OCI-LY3 (cell line): ENCODE results near the gene ZMYND19.

Experiments used
- H2AFZ ChIP-seq: fragments of 200-600, 300-600 bp; shearing (Covaris generic); 2 replicates; pipeline ENCODE4 v1.6.0; 2014; ENCODE audit warnings: antibody characterized with exemption, low read depth, low read length
- H3K27ac ChIP-seq: fragments of 200-600, 300-600 bp; sonication (generic); 2 replicates; pipeline ENCODE4 v1.5.1; 2014; ENCODE audit warnings: mild to moderate bottlenecking, low read length, moderate library complexity, mixed read lengths
- H3K27me3 ChIP-seq: fragments of 200-600, 300-600 bp; sonication (generic); 2 replicates; pipeline ENCODE4 v1.6.1; 2014; ENCODE audit warnings: low read depth, low read length, mixed read lengths
- H3K36me3 ChIP-seq: fragments of 200-600, 300-600 bp; sonication (generic); replicated peaks from 2 replicates; pipeline ENCODE3; 2014; ENCODE audit warnings: low read depth, low read length, mixed read lengths
- H3K4me1 ChIP-seq: fragments of 300-600, 200-600 bp; sonication (generic); 2 replicates; pipeline ENCODE4 v1.6.1; 2014; ENCODE audit warnings: low read length, mixed read lengths
- H3K4me2 ChIP-seq: fragments of 200-600, 300-600 bp; sonication (generic); 2 replicates; pipeline ENCODE4 v1.6.1; 2014; ENCODE audit warnings: low read length, mixed read lengths
- H3K4me3 ChIP-seq: fragments of 300-600, 200-600 bp; sonication (generic); 2 replicates; pipeline ENCODE4 v1.5.1; 2014; ENCODE audit warnings: antibody characterized with exemption, mild to moderate bottlenecking, low read length, moderate library complexity
- H3K79me2 ChIP-seq: fragments of 300-600, 200-600 bp; shearing (Covaris generic); 2 replicates; pipeline ENCODE4 v1.6.1; 2014; ENCODE audit warnings: mild to moderate bottlenecking, low read length, mixed read lengths
- H3K9ac ChIP-seq: fragments of 300-600, 200-600 bp; shearing (Covaris generic); 2 replicates; pipeline ENCODE4 v1.6.0; 2014; ENCODE audit warnings: mild to moderate bottlenecking, low read length, moderate library complexity
- H3K9me3 ChIP-seq: fragments of 200-600, 300-600 bp; shearing (Covaris generic); 2 replicates; pipeline ENCODE4 v1.6.1; 2014; ENCODE audit warnings: low read length, mixed read lengths; ENCODE audit not compliant: insufficient read depth
- H4K20me1 ChIP-seq: fragments of 200-600, 300-600 bp; sonication (generic); 2 replicates; pipeline ENCODE4 v1.6.1; 2016; ENCODE audit warnings: low read length, mixed read lengths; ENCODE audit not compliant: insufficient read depth
- EZH2phosphoT487 ChIP-seq: fragments of 200-600 bp; shearing (Covaris generic); IDR thresholded peaks from 2 replicates; pipeline ENCODE4 v1.6.1; 2018; ENCODE audit warnings: antibody characterized with exemption, mixed run types, low read depth
- TF ChIP-seq, protein P1 (sequence below): fragments of 200-600, 300-600 bp; sonication (generic); IDR thresholded peaks from 2 replicates; pipeline ENCODE4 v1.5.1; 2014; ENCODE audit warnings: antibody characterized with exemption, low read length, low read depth

ZMYND19 gene

DNA sequence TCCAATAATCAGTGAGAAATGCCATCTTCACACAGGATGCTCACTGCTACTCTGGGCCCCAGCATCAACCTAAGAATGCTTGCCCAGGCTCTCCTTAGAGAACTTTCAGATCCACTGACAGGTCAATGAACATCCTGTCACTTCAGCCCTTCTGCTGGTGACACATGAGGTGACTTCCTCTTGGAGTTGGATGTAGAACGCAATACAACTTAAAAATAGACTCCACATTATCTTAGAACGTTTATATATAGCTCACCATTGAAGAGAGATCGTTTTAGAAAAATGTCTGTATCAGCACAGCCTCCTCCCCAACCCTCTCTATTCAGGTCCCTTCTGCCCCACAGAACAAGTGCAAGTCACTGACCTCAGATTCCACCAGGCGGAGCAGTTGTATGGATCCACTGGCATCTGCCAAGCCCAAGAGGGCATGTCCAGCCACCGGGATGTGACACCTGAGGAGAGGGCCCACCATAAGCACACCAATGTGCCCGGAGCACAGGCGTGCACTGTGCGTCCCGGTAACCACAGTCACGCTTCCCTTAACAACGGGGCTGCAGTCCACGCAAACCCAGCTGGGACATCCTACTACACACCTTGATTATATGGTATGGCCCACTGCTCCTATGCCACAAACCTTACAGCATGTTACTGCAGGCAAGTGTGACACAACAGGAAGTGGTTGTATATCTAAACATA, 14.4 kb downstream of the ZMYND19 start:
- Histone ChIP-seq H3K79me2 (peaks cover 56% of the 10 kb centered on the region), H3K4me2 (peak overlapping the region; percentile 89), H3K27ac (peak overlapping the region; percentile 86), H4K20me1 (peaks cover 8% of the 10 kb centered on the region; the same call in 1 of the 2 replicates), H3K27me3 (no peaks in the 10 kb centered on the region), H3K9ac (peak overlapping the region; percentile 44; the same call in 1 of the 2 replicates), H2AFZ (no peak overlapping the region), H3K9me3 (no peaks in the 10 kb centered on the region), H3K4me3 (peak overlapping the region; percentile 62), H3K4me1 (peaks cover 37% of the 10 kb centered on the region), H3K36me3 (peaks cover 27% of the 10 kb centered on the region)
- TF ChIP-seq EZH2phosphoT487 = no peak
- TF ChIP-seq, protein P1, sequence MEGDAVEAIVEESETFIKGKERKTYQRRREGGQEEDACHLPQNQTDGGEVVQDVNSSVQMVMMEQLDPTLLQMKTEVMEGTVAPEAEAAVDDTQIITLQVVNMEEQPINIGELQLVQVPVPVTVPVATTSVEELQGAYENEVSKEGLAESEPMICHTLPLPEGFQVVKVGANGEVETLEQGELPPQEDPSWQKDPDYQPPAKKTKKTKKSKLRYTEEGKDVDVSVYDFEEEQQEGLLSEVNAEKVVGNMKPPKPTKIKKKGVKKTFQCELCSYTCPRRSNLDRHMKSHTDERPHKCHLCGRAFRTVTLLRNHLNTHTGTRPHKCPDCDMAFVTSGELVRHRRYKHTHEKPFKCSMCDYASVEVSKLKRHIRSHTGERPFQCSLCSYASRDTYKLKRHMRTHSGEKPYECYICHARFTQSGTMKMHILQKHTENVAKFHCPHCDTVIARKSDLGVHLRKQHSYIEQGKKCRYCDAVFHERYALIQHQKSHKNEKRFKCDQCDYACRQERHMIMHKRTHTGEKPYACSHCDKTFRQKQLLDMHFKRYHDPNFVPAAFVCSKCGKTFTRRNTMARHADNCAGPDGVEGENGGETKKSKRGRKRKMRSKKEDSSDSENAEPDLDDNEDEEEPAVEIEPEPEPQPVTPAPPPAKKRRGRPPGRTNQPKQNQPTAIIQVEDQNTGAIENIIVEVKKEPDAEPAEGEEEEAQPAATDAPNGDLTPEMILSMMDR = peak; percentile 41

DNA sequence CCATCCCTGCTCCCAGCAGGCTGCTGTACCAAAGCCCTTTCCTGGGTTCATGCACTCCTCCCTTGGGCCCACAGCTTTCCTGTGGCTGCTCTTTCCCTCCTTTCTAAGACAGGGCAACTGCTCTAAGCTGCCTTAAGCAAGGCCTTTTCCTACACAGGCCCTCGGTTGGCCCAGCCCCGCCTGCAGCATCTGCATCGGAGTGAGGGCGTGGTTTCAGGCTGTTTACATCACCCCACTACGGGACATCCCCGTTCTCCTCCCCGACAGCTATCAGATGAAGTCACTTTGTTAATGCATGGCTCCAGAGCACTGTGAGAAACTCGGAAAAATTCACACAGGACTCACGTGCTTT, 15.0 kb downstream of the ZMYND19 start:
- H3K79me2 ChIP-seq = peaks cover 62% of the 10 kb centered on the region
- H4K20me1 ChIP-seq = peaks cover 8% of the 10 kb centered on the region; the same call in 1 of the 2 replicates
- peak overlapping the region; percentile 86 for H3K27ac ChIP-seq
- H3K36me3 ChIP-seq = peaks cover 32% of the 10 kb centered on the region
- TF ChIP-seq, protein P1 = no peak
- TF ChIP-seq EZH2phosphoT487 = no peak
- peak overlapping the region; percentile 62 for H3K4me3 ChIP-seq
- no peaks in the 10 kb centered on the region for H3K9me3 ChIP-seq
- H2AFZ ChIP-seq = no peak overlapping the region
- H3K4me2 ChIP-seq = peak overlapping the region; percentile 89
- peaks cover 37% of the 10 kb centered on the region for H3K4me1 ChIP-seq
- H3K9ac ChIP-seq = peak overlapping the region; percentile 63
- H3K27me3 ChIP-seq = no peaks in the 10 kb centered on the region

DNA sequence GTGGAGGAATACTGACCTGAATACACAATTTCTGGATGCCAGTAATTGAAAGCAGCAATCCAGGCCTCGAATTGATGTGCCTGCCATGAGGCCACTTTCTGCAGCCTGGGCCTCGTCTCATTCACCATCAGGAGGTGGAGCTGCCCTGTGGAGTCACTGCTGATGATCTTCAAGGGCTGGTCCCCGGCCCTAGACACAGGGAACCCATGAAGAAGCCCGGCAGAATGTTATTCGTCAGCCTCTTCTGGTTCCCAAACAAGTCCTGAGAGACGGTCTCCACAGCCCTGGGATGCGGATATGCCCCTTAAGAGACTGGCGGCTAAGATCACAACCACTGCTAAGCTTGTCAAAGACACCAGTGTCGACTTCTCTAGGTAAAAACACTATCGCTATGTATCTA, 16.1 kb downstream of the ZMYND19 start:
- H3K36me3 ChIP-seq = peaks cover 35% of the 10 kb centered on the region
- peaks cover 65% of the 10 kb centered on the region for H3K79me2 ChIP-seq
- H3K27ac ChIP-seq = peak overlapping the region; percentile 86; the same call in 1 of the 2 replicates

DNA sequence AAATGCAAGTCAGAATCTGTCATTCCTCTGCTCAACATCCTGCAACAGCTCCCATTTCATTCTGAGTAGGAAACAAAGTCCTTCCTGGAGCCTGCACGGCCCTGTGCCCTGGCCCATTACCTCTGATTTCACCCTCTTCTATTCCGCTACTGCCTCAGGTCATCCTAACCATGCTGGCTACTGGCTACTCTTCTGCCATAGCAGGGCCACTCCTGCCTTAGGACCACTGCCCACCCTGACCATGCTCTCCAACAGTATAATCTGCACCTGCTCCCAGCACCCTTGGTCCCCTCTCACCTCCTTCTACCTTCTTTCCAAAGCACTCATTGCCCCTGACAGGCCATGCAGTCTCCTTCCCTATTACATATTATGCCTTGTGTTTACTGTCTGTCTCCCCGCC, 19.7 kb downstream of the ZMYND19 start:
- H3K4me2 ChIP-seq = no peak overlapping the region
- peaks cover 36% of the 10 kb centered on the region for H3K36me3 ChIP-seq
- H3K79me2 ChIP-seq = peaks cover 36% of the 10 kb centered on the region
- H3K4me3 ChIP-seq = no peak overlapping the region
- no peak overlapping the region for H3K27ac ChIP-seq
- H3K27me3 ChIP-seq = no peaks in the 10 kb centered on the region
- no peak overlapping the region for H2AFZ ChIP-seq
- TF ChIP-seq, protein P1 = no peak
- no peak for TF ChIP-seq EZH2phosphoT487
- no peaks in the 10 kb centered on the region for H3K9me3 ChIP-seq
- H4K20me1 ChIP-seq = peaks cover 3% of the 10 kb centered on the region; the same call in 1 of the 2 replicates
- peaks cover 11% of the 10 kb centered on the region for H3K4me1 ChIP-seq
- no peak overlapping the region for H3K9ac ChIP-seq

More for the DNA sequence above, 16.1 kb downstream of the ZMYND19 start:
- TF ChIP-seq EZH2phosphoT487 = no peak
- TF ChIP-seq, protein P1 = no peak
- Histone ChIP-seq H3K27me3 (no peaks in the 10 kb centered on the region), H4K20me1 (peaks cover 8% of the 10 kb centered on the region; the same call in 1 of the 2 replicates), H2AFZ (no peak overlapping the region), H3K9ac (no peak overlapping the region), H3K4me3 (no peak overlapping the region), H3K9me3 (no peaks in the 10 kb centered on the region), H3K4me1 (peaks cover 35% of the 10 kb centered on the region), H3K4me2 (peak overlapping the region; percentile 89; the same call in 1 of the 2 replicates)
